Smooth muscle cell (in vitro differentiated cells): ENCODE results near the gene RBM14. TPM values are rescaled to one million over a fixed set of nuclear protein-coding genes. Genes with fewer than 3 reads are reported as not detected.

ENCODE experiments used
- DNase-seq: peaks from one replicate; lab custom pipeline; 2025; ENCODE audit not compliant: unreplicated experiment; lab: John Stamatoyannopoulos, UW
- H2AFZ ChIP-seq: fragments of 200-600 bp; sonication (generic); 2 replicates; pipeline ENCODE4 v1.6.0; 2016; ENCODE audit warnings: antibody characterized with exemption, low read depth, mild to moderate bottlenecking
- H3F3A ChIP-seq: fragments of 200-600 bp; sonication (generic); 2 replicates; pipeline ENCODE4 v1.6.0; 2017; ENCODE audit warnings: antibody characterized with exemption, low read depth
- H3K27ac ChIP-seq: fragments of 200-600 bp; sonication (generic); 2 replicates; pipeline ENCODE4 v1.5.1; 2016; ENCODE audit warnings: low read depth, mild to moderate bottlenecking
- H3K27me3 ChIP-seq: fragments of 200-600 bp; sonication (generic); 2 replicates; pipeline ENCODE4 v1.6.1; 2016; ENCODE audit warnings: low read depth, mild to moderate bottlenecking
- H3K36me3 ChIP-seq: fragments of 200-600 bp; sonication (generic); 2 replicates; pipeline ENCODE4 v1.5.1; 2016; ENCODE audit warnings: low read depth
- H3K4me1 ChIP-seq: fragments of 200-600 bp; sonication (generic); 2 replicates; pipeline ENCODE4 v1.5.1; 2016; ENCODE audit warnings: low read depth
- H3K4me2 ChIP-seq: fragments of 200-600 bp; sonication (generic); 2 replicates; pipeline ENCODE4 v1.6.0; 2016; ENCODE audit warnings: mild to moderate bottlenecking
- H3K4me3 ChIP-seq: fragments of 200-600 bp; sonication (generic); 2 replicates; pipeline ENCODE4 v1.5.1; 2016; ENCODE audit warnings: mild to moderate bottlenecking
- H3K79me2 ChIP-seq: fragments of 200-600 bp; sonication (generic); 2 replicates; pipeline ENCODE4 v1.6.0; 2016; ENCODE audit warnings: low read depth, mild to moderate bottlenecking
- H3K9ac ChIP-seq: fragments of 200-600 bp; sonication (generic); 2 replicates; pipeline ENCODE4 v1.6.0; 2016; ENCODE audit warnings: low read depth
- H3K9me3 ChIP-seq: fragments of 200-600 bp; sonication (generic); replicated peaks from 2 replicates; pipeline ENCODE4 v1.5.1; 2016; ENCODE audit warnings: low read depth
- H4K20me1 ChIP-seq: fragments of 200-600 bp; sonication (generic); 2 replicates; pipeline ENCODE4 v1.6.0; 2016; ENCODE audit warnings: low read depth
- CTCF ChIP-seq: fragments of 200-600 bp; sonication (generic); IDR thresholded peaks from 2 replicates; pipeline ENCODE4 v1.5.1; 2017; ENCODE audit warnings: borderline replicate concordance, mild to moderate bottlenecking, antibody characterized with exemption; ENCODE audit not compliant: insufficient read depth, poor library complexity, severe bottlenecking
- WGBS: methylation state at CpG from one replicate; pipeline ENCODE4 v1.1.7; 2016; ENCODE audit warnings: low lambda C conversion rate; 5-methylcytosine and 5-hydroxymethylcytosine counted together
- polyA plus RNA-seq: library from polyadenylated mRNA; unstranded; fragments of >200 nt; fragmentation: Nextera tagmentation; extraction: Ambion mirVana; gene quantifications from 2 replicates; pipeline ENCODE4 v1.2.1, GENCODE V29; 2016
- total RNA-seq: library from RNA; depleted of rRNA; stranded (reverse); fragments of >200 nt; gene quantifications from 2 replicates; pipeline ENCODE4 v1.2.3, GENCODE V29; 2014

RBM14 gene
- total and polyA plus RNA-seq, 2 experiments from 2014 or later: 34.4 to 41.1 TPM

GRCh38 chr11:66592457-66593302, 23.8 kb upstream of the RBM14 start, which contains the start of the genes CCDC87 and CCS:
TSS of gene CCDC87 (minus strand) at chr11:66593063. CDS start at chr11:66593015, 48 bp downstream.
TSS of gene CCS (plus strand) at chr11:66593185. CDS start at chr11:66593262, 77 bp downstream.
- 19% methylated on average over 68 of the region's 68 CpGs for WGBS
- no peaks in the 10 kb centered on the region for H3K27me3 ChIP-seq
- TF ChIP-seq CTCF: peak; percentile 57

DNA sequence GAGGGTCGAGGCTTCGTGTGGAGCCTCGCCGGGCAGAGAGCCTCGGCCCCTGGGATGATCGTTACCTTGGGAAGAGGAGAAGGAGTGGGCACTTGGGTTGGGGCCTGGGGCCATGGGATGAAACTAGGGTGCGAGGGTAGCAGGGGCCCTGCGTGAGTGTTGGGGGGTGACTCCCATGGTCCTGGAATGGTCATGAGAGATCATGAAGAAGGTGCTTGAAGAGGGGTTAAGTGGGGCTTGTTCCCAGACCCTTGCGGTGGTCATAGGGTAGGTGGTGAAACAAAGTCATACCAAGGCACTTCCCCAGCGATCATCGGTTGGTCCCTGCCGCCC, 23.2 kb upstream of the RBM14 start:
- Histone ChIP-seq H3K9ac (peak overlapping the region; percentile 88), H3K27ac (peak overlapping the region; percentile 81), H3K4me3 (peak overlapping the region; percentile 66), H2AFZ (peak overlapping the region; percentile 59), H3K9me3 (no peaks in the 10 kb centered on the region), H3K4me1 (peaks cover 11% of the 10 kb centered on the region), H3K36me3 (no peaks in the 10 kb centered on the region), H3K79me2 (peaks cover 33% of the 10 kb centered on the region), H3K27me3 (no peaks in the 10 kb centered on the region), H3K4me2 (peak overlapping the region; percentile 94), H3F3A (peaks cover 4% of the 10 kb centered on the region), H4K20me1 (peaks cover 4% of the 10 kb centered on the region)
- no peak for TF ChIP-seq CTCF
- 36% methylated on average over 11 of the region's 12 CpGs for WGBS
- DNase-seq: no peak

More at GRCh38 chr11:66592457-66593302, 23.8 kb upstream of the RBM14 start, which contains the start of the genes CCDC87 and CCS:
- Histone ChIP-seq H2AFZ (peak within 1 kb of the TSS; percentile 61), H3F3A (peaks cover 4% of the 10 kb centered on the region), H3K36me3 (no peaks in the 10 kb centered on the region), H3K4me3 (peak within 1 kb of the TSS; percentile 66), H3K9ac (peak within 1 kb of the TSS; percentile 88), H4K20me1 (peaks cover 4% of the 10 kb centered on the region), H3K27ac (peak within 1 kb of the TSS; percentile 81), H3K4me2 (peak within 1 kb of the TSS; percentile 94), H3K79me2 (peaks cover 33% of the 10 kb centered on the region), H3K9me3 (no peaks in the 10 kb centered on the region), H3K4me1 (peaks cover 11% of the 10 kb centered on the region)
- DNase-seq: peak; percentile 90

DNA sequence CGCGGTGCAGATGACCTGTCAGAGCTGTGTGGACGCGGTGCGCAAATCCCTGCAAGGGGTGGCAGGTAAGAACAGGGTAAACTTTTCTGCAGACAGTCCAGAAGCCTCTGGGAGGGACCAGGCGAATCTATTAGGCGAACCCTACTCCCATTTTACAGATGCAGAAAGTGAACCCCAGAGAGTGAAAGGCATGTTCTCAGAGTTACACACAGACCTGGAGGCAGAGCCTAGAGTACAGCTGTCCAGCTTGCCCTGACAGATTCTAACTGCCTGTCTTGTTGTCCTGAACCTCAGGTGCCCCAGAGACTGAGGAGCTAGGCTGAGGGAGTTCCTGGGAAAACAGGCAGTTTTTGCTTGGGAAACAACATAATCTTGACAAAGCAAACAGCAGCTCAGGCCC, 22.8 kb upstream of the RBM14 start:
- Histone ChIP-seq H3K4me1 (peaks cover 11% of the 10 kb centered on the region), H3K4me3 (peak overlapping the region; percentile 66), H3K27me3 (no peaks in the 10 kb centered on the region), H3F3A (peaks cover 4% of the 10 kb centered on the region), H3K36me3 (no peaks in the 10 kb centered on the region), H2AFZ (no peak overlapping the region), H3K79me2 (peaks cover 33% of the 10 kb centered on the region), H3K9me3 (no peaks in the 10 kb centered on the region), H3K4me2 (peak overlapping the region; percentile 94), H3K9ac (peak overlapping the region; percentile 88), H3K27ac (peak overlapping the region; percentile 81), H4K20me1 (peaks cover 4% of the 10 kb centered on the region)
- WGBS: 84% methylated on average over 7 of the region's 7 CpGs
- DNase-seq: no peak
- no peak for TF ChIP-seq CTCF
